Measurements from ENCODE around the gene CCDC33. TPM values are rescaled to one million over a fixed set of nuclear protein-coding genes. Genes with fewer than 3 reads are reported as not detected.

Gene CCDC33
- total RNA-seq, 1 donor from 2014 or later: not detected

DNA sequence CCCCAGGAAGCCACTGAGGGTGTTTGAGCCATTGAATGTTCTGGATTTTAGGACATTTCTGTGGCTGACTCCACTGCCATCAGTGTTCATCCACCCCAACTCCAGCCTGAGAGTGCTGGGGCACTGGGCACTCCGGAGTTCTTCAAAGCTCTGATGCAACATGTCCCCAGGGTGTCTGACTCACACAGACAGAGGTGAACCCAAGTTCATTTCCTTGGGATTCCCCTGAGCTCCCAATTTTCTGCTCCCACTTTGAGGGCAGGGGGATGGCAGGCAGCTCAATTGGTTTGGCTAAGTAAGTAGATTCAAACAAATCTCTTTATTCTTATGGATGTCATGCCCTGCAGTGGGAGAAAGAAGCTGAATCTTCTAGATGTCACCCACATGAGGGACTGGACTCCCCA lies 35.7 kb upstream of the CCDC33 start:
- H3K27ac Mint-ChIP-seq (ENCODE audit: unreplicated experiment): peak overlapping the region; percentile 71
- TF ChIP-seq, protein P1, sequence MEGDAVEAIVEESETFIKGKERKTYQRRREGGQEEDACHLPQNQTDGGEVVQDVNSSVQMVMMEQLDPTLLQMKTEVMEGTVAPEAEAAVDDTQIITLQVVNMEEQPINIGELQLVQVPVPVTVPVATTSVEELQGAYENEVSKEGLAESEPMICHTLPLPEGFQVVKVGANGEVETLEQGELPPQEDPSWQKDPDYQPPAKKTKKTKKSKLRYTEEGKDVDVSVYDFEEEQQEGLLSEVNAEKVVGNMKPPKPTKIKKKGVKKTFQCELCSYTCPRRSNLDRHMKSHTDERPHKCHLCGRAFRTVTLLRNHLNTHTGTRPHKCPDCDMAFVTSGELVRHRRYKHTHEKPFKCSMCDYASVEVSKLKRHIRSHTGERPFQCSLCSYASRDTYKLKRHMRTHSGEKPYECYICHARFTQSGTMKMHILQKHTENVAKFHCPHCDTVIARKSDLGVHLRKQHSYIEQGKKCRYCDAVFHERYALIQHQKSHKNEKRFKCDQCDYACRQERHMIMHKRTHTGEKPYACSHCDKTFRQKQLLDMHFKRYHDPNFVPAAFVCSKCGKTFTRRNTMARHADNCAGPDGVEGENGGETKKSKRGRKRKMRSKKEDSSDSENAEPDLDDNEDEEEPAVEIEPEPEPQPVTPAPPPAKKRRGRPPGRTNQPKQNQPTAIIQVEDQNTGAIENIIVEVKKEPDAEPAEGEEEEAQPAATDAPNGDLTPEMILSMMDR (IDR thresholded peaks at IDR 0.05): no peak
- no peaks in the 10 kb centered on the region for H3K27me3 Mint-ChIP-seq (ENCODE audit: low read depth)
- no peaks in the 10 kb centered on the region for H3K36me3 Mint-ChIP-seq (ENCODE audit: low read depth)
- H3K9me3 Mint-ChIP-seq (ENCODE audit: low read depth): no peaks in the 10 kb centered on the region
- peaks cover 67% of the 10 kb centered on the region for H3K4me1 Mint-ChIP-seq (ENCODE audit: low read depth)
- H3K4me3 Mint-ChIP-seq (ENCODE audit: unreplicated experiment): no peak overlapping the region
- no peak for DNase-seq (ENCODE audit: low spot score)

DNA sequence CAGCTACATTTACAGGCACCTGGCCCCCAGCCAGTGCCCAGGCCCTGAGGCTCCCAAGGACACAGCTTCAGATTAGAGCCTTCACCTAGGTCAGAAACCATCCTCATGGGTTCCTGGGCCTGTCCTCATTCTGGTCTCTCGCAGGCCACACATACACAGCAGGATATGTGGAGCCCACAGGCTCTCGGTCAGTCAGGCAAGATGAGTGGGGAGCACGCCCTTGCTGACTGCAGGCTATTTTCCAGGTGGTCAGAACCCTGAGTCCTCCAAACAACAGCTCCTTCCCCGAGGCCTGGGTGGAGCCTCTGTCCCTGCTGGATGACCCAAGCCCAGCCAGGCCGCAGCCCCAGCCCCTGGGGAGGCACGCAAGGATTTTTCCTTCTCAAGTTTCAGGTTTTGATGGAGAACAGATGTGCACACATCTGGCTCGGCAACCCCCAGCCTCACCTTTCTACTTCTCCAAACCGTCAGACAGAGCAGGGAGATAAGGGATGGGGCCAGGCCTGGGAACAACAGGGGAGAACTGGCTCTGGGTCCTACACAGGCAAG lies 35.2 kb upstream of the CCDC33 start:
- no peaks in the 10 kb centered on the region for H3K27me3 Mint-ChIP-seq (ENCODE audit: low read depth)
- TF ChIP-seq, protein P1 (IDR thresholded peaks at IDR 0.05): no peak
- peaks cover 62% of the 10 kb centered on the region for H3K4me1 Mint-ChIP-seq (ENCODE audit: low read depth)
- peak overlapping the region; percentile 47 for H3K4me3 Mint-ChIP-seq (ENCODE audit: unreplicated experiment)
- no peak for DNase-seq (ENCODE audit: low spot score)
- H3K9me3 Mint-ChIP-seq (ENCODE audit: low read depth): no peaks in the 10 kb centered on the region
- no peaks in the 10 kb centered on the region for H3K36me3 Mint-ChIP-seq (ENCODE audit: low read depth)
- peak overlapping the region; percentile 71 for H3K27ac Mint-ChIP-seq (ENCODE audit: unreplicated experiment)

DNA sequence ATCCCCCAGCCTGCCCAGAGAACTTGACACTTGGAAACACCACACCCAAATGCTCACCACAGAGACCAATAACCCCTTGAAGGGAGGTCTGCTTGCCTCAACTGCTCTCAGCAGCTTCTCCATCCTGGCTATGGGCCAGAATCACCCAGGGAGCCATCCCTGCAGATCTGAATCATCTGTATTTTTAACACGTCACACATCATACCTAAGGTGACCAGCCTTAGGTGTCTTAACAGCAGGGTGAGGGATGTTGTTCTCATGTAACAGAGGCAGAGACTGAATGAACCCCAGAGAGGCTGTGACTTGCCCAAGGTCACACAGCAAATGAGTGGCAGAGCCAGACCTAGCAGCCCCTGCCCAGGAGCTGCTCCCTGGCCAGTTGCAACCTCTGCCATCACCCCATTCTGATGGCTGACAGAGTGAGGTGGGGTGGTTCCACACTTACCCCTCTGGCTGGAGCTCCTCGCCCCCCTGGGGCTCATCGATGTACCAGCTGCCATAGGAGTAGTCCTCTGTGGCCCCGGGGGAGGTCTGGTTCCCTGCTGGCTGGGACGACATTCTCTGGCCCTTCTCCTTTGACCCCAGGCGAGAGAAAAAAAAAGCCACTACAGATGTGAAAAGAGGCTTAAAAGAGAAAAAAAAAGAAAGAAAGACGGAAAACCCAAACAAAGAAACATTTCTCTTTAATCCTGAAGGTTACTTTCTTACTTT lies 34.3 kb upstream of the CCDC33 start:
- Mint-ChIP-seq H3K36me3 (ENCODE audit: low read depth) (no peaks in the 10 kb centered on the region), H3K4me3 (ENCODE audit: unreplicated experiment) (peak overlapping the region; percentile 47), H3K27ac (ENCODE audit: unreplicated experiment) (peak overlapping the region; percentile 81), H3K27me3 (ENCODE audit: low read depth) (peaks cover 2% of the 10 kb centered on the region), H3K4me1 (ENCODE audit: low read depth) (peaks cover 53% of the 10 kb centered on the region), H3K9me3 (ENCODE audit: low read depth) (no peaks in the 10 kb centered on the region)
- no peak for DNase-seq (ENCODE audit: low spot score)
- TF ChIP-seq, protein P1 (IDR thresholded peaks at IDR 0.05): no peak

DNA sequence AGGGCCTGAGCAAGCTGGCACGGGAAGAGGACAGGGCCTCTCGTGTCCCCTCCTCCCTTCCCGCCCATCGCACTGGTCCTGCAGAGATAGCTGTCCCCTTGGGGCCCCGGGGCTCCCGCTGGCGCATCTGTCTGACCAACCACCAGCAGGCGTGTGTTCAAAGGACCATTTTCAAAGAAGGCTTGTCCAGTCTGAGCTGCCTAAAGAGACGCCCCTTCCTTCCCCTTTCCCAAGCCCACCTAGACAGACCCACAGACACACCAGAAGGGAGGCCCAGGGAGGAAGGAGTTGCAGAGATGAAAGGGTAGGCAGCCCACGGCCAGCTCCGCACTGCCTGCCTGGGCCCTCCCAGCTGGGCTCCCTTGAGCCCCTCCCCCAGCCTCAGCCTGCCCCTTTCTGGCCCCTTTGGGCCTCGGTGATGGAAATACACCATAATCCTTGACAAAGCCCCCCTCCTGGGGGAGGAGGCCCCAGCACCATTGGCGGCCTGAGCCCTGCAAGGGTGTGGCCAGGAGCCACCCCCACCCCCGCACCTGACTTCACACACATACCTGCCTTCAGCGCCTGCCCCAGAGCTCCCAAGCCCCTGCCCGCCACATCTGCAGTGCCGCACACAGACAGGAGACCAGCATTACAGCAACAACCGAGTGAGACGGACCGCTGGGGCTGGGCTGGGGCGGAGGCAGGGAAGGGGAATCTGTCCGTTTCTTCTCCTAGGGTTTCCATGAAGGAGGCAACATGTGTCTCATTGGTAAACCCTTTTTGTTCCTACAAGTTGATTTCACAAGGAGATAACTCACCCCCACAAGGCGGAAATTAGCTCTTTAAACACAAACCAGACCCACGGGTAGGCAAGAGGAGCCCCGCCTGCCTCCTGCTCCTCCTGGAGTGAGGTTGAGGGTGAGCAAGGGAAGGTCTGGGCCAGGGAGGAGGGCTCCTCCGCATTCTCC lies 33.4 kb upstream of the CCDC33 start, which contains the start of gene STRA6:
Gene STRA6, minus strand, starts transcription at position 336 of the 950 bp plus-strand sequence. CDS start 520 bp downstream, outside the sequence.
- TF ChIP-seq, protein P1 (IDR thresholded peaks at IDR 0.05): no peak
- H3K27ac Mint-ChIP-seq (ENCODE audit: unreplicated experiment): peak within 1 kb of the TSS; percentile 81
- H3K4me1 Mint-ChIP-seq (ENCODE audit: low read depth): peaks cover 53% of the 10 kb centered on the region
- no peaks in the 10 kb centered on the region for H3K9me3 Mint-ChIP-seq (ENCODE audit: low read depth)
- DNase-seq (ENCODE audit: low spot score): no peak
- H3K36me3 Mint-ChIP-seq (ENCODE audit: low read depth): no peaks in the 10 kb centered on the region
- peaks cover 2% of the 10 kb centered on the region for H3K27me3 Mint-ChIP-seq (ENCODE audit: low read depth)
- peak within 1 kb of the TSS; percentile 47 for H3K4me3 Mint-ChIP-seq (ENCODE audit: unreplicated experiment)

DNA sequence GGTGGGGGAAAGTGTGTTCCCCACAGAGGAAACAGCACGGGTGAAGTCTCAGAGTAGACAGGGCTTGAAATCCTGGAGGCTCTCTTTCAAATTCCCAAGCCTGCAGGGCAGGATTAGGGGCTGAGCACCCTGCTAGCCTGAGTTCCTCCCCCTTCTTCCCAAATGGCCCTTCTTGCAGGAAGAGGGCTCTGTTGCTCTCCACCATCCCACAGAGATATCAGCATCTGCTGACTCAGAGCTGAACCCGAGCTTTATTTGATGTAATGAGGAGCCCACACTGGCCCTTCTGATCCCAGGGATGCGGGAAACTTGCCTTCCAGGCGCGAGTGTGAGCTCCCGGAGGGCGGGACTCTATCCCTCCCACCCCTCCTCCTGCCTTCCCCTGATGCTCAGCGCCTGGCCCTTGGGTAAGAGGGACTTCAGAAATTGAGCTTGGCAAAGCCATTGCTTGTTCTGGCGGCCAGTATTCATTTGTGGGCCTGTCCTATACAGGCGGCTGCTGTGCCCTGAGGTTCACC lies 32.2 kb upstream of the CCDC33 start:
- peaks cover 57% of the 10 kb centered on the region for H3K4me1 Mint-ChIP-seq (ENCODE audit: low read depth)
- no peak for DNase-seq (ENCODE audit: low spot score)
- TF ChIP-seq, protein P1 (IDR thresholded peaks at IDR 0.05): no peak
- no peaks in the 10 kb centered on the region for H3K9me3 Mint-ChIP-seq (ENCODE audit: low read depth)
- peak overlapping the region; percentile 72 for H3K27ac Mint-ChIP-seq (ENCODE audit: unreplicated experiment)
- H3K27me3 Mint-ChIP-seq (ENCODE audit: low read depth): peaks cover 2% of the 10 kb centered on the region
- no peak overlapping the region for H3K4me3 Mint-ChIP-seq (ENCODE audit: unreplicated experiment)
- no peaks in the 10 kb centered on the region for H3K36me3 Mint-ChIP-seq (ENCODE audit: low read depth)

Measured in chondrocyte (in vitro differentiated cells).